Mucosa of stomach (tissue), 1 donor: Measurements from ENCODE around the gene ALG14.
"Not testable (repeated sequence)": the region's sequence is repeated elsewhere in the genome, so short reads cannot be mapped to it uniquely, and the experiment has no call there.

Experiments
- H3K27me3 ChIP-seq: one replicate; pipeline ENCODE4 v1.7.0; 2013; ENCODE audit warnings: mild to moderate bottlenecking, low read length; ENCODE audit not compliant: control insufficient read depth, insufficient read depth
- H3K36me3 ChIP-seq: one replicate; pipeline ENCODE4 v1.7.0; 2013; ENCODE audit warnings: low read length; ENCODE audit not compliant: control insufficient read depth, insufficient read depth
- H3K4me1 ChIP-seq: one replicate; pipeline ENCODE4 v1.7.0; 2013; ENCODE audit warnings: mild to moderate bottlenecking, low read length; ENCODE audit not compliant: control insufficient read depth, insufficient read depth
- H3K4me3 ChIP-seq: one replicate; pipeline ENCODE4 v1.7.0; 2013; ENCODE audit warnings: low read length
- H3K9ac ChIP-seq: one replicate; pipeline ENCODE4 v1.7.0; 2013; ENCODE audit warnings: mild to moderate bottlenecking, low read length, moderate library complexity
- H3K9me3 ChIP-seq: one replicate; pipeline ENCODE4 v1.7.0; 2013; ENCODE audit warnings: mild to moderate bottlenecking, low read length, moderate library complexity; ENCODE audit not compliant: control insufficient read depth
- donor health status: Pancreatic carcinoma.

Gene ALG14

GRCh38 chr1:95098196-95098595 is 25.4 kb upstream of the ALG14 start:
- Histone ChIP-seq H3K9me3 (no peaks in the 10 kb centered on the region), H3K36me3 (no peaks in the 10 kb centered on the region), H3K9ac (no peak overlapping the region), H3K27me3 (no peaks in the 10 kb centered on the region), H3K4me3 (no peak overlapping the region), H3K4me1 (no peaks in the 10 kb centered on the region)

- Histone ChIP-seq H3K9me3 (no peaks in the 10 kb centered on the region), H3K27me3 (no peaks in the 10 kb centered on the region), H3K4me3 (no peak overlapping the region), H3K4me1 (no peaks in the 10 kb centered on the region), H3K9ac (no peak overlapping the region), H3K36me3 (no peaks in the 10 kb centered on the region)
Observed at GRCh38 chr1:95097426-95097825, 24.7 kb upstream of the ALG14 start.

GRCh38 chr1:95096218-95096841 is 23.6 kb upstream of the ALG14 start:
- no peaks in the 10 kb centered on the region for H3K36me3 ChIP-seq
- no peak overlapping the region for H3K9ac ChIP-seq
- H3K4me3 ChIP-seq = no peak overlapping the region

GRCh38 chr1:95095833-95096217 is 23.1 kb upstream of the ALG14 start:
- H3K4me3 ChIP-seq = no peak overlapping the region
- no peaks in the 10 kb centered on the region for H3K36me3 ChIP-seq
- H3K9me3 ChIP-seq = no peaks in the 10 kb centered on the region
- H3K4me1 ChIP-seq = no peaks in the 10 kb centered on the region
- no peak overlapping the region for H3K9ac ChIP-seq
- no peaks in the 10 kb centered on the region for H3K27me3 ChIP-seq

More at GRCh38 chr1:95096218-95096841, 23.6 kb upstream of the ALG14 start:
- Histone ChIP-seq H3K27me3 (no peaks in the 10 kb centered on the region), H3K4me1 (no peaks in the 10 kb centered on the region), H3K9me3 (no peaks in the 10 kb centered on the region)

- Histone ChIP-seq H3K9me3 (no peaks in the 10 kb centered on the region), H3K36me3 (no peaks in the 10 kb centered on the region), H3K27me3 (no peaks in the 10 kb centered on the region), H3K4me1 (no peaks in the 10 kb centered on the region), H3K4me3 (no peak overlapping the region), H3K9ac (no peak overlapping the region)
Observed at GRCh38 chr1:95094923-95095322, 22.2 kb upstream of the ALG14 start.

GRCh38 chr1:95093296-95093695 is 20.5 kb upstream of the ALG14 start:
- H3K4me3 ChIP-seq = no peak overlapping the region
- H3K36me3 ChIP-seq = no peaks in the 10 kb centered on the region
- no peaks in the 10 kb centered on the region for H3K27me3 ChIP-seq
- no peak overlapping the region for H3K9ac ChIP-seq
- H3K4me1 ChIP-seq = no peaks in the 10 kb centered on the region
- H3K9me3 ChIP-seq = no peaks in the 10 kb centered on the region

- H3K4me3 ChIP-seq, H3K9ac ChIP-seq, H3K27me3 ChIP-seq, H3K9me3 ChIP-seq, H3K4me1 ChIP-seq, H3K36me3 ChIP-seq: not testable (repeated sequence)
Observed at GRCh38 chr1:95092891-95093290, 20.1 kb upstream of the ALG14 start.

GRCh38 chr1:95091290-95091689 is 18.5 kb upstream of the ALG14 start:
- H3K9ac ChIP-seq, H3K9me3 ChIP-seq, H3K27me3 ChIP-seq, H3K4me3 ChIP-seq, H3K36me3 ChIP-seq, H3K4me1 ChIP-seq: not testable (repeated sequence)

- no peak overlapping the region for H3K9ac ChIP-seq
- H3K4me1 ChIP-seq = peaks cover 2% of the 10 kb centered on the region
- H3K4me3 ChIP-seq = no peak overlapping the region
- no peaks in the 10 kb centered on the region for H3K27me3 ChIP-seq
- H3K9me3 ChIP-seq = no peaks in the 10 kb centered on the region
- H3K36me3 ChIP-seq = no peaks in the 10 kb centered on the region
Observed at GRCh38 chr1:95089650-95090287, 17.0 kb upstream of the ALG14 start.

- H3K9ac ChIP-seq = no peak overlapping the region
- H3K27me3 ChIP-seq = no peaks in the 10 kb centered on the region
- peaks cover 5% of the 10 kb centered on the region for H3K4me1 ChIP-seq
- no peaks in the 10 kb centered on the region for H3K36me3 ChIP-seq
- no peak overlapping the region for H3K4me3 ChIP-seq
- no peaks in the 10 kb centered on the region for H3K9me3 ChIP-seq
Observed at GRCh38 chr1:95088303-95088702, 15.6 kb upstream of the ALG14 start.

GRCh38 chr1:95086949-95087533 is 14.3 kb upstream of the ALG14 start:
- H3K4me3 ChIP-seq = no peak overlapping the region
- H3K27me3 ChIP-seq = no peaks in the 10 kb centered on the region
- H3K9me3 ChIP-seq = no peaks in the 10 kb centered on the region
- H3K9ac ChIP-seq = no peak overlapping the region
- H3K4me1 ChIP-seq = peaks cover 5% of the 10 kb centered on the region
- H3K36me3 ChIP-seq = no peaks in the 10 kb centered on the region

- Histone ChIP-seq H3K9me3 (no peaks in the 10 kb centered on the region), H3K9ac (no peak overlapping the region), H3K4me1 (peaks cover 5% of the 10 kb centered on the region), H3K36me3 (no peaks in the 10 kb centered on the region), H3K4me3 (no peak overlapping the region), H3K27me3 (no peaks in the 10 kb centered on the region)
Observed at GRCh38 chr1:95085376-95085775, 12.6 kb upstream of the ALG14 start.
